ENCODE data around the gene SLC36A2. TPM values are rescaled to one million over a fixed set of nuclear protein-coding genes. Genes with fewer than 3 reads are reported as not detected.

Gene SLC36A2
- total and polyA plus RNA-seq, 10 donors, result 0.02 TPM; not detected in 9

- intact Hi-C loops (cut with DNase I; ENCODE audit: low total_unique reads), result no loop called here
- Histone ChIP-seq H3K9me3 (no peaks in the 10 kb centered on the region), H3K36me3 (no peaks in the 10 kb centered on the region), H3K27ac (no peak overlapping the region), H3K27me3 (replicated peaks in 1 of 7) (no peaks in the 10 kb centered on the region), H3K4me1 (no peaks in the 10 kb centered on the region), H3K4me3 (no peak overlapping the region)
- TF ChIP-seq POLR2A (IDR thresholded peaks at IDR 0.05) (no peak), POLR2AphosphoS5 (IDR thresholded peaks at IDR 0.05) (no peak), CTCF (IDR thresholded peaks at IDR 0.05 in 8 of 11, conservative IDR thresholded peaks at IDR 0.05 in 3 of 11) (no peak)
- DNase-seq, result no peak
- WGBS, 5 donors, result 93 to 95% (median 93%) methylated on average over 13 of the region's 13 CpGs
These were observed 66.2 kb downstream of the SLC36A2 start for GRCh38 chr5:151281001-151281639.

GRCh38 chr5:151280443-151280842 lies 66.9 kb downstream of the SLC36A2 start:
- no peaks in the 10 kb centered on the region for H3K27me3 ChIP-seq (replicated peaks in 1 of 7)
- TF ChIP-seq CTCF (IDR thresholded peaks at IDR 0.05 in 8 of 11, conservative IDR thresholded peaks at IDR 0.05 in 3 of 11) (no peak), POLR2A (IDR thresholded peaks at IDR 0.05) (no peak), POLR2AphosphoS5 (IDR thresholded peaks at IDR 0.05) (no peak)
- H3K36me3 ChIP-seq, result no peaks in the 10 kb centered on the region
- intact Hi-C loops (cut with DNase I; ENCODE audit: low total_unique reads), result no loop called here
- H3K27ac ChIP-seq, result no peak overlapping the region
- DNase-seq, result no peak
- no peaks in the 10 kb centered on the region for H3K9me3 ChIP-seq
- no peak overlapping the region for H3K4me3 ChIP-seq
- 88 to 98% (median 93%) methylated on average over 2 of the region's 2 CpGs for WGBS, 5 donors
- no peaks in the 10 kb centered on the region for H3K4me1 ChIP-seq

- H3K9me3 ChIP-seq, result no peaks in the 10 kb centered on the region
- no peak overlapping the region for H3K4me3 ChIP-seq
- no peaks in the 10 kb centered on the region for H3K4me1 ChIP-seq
- intact Hi-C loops (cut with DNase I; ENCODE audit: low total_unique reads), result no loop called here
- no peaks in the 10 kb centered on the region for H3K36me3 ChIP-seq
- no peaks in the 10 kb centered on the region for H3K27me3 ChIP-seq (replicated peaks in 1 of 7)
- 73 to 87% (median 80%) methylated on average over 5 of the region's 5 CpGs for WGBS, 5 donors
- TF ChIP-seq CTCF (IDR thresholded peaks at IDR 0.05 in 8 of 11, conservative IDR thresholded peaks at IDR 0.05 in 3 of 11), result no peak
- TF ChIP-seq POLR2A (IDR thresholded peaks at IDR 0.05), result no peak
- no peak overlapping the region for H3K27ac ChIP-seq
- no peak for DNase-seq
These were observed 68.5 kb downstream of the SLC36A2 start for GRCh38 chr5:151278845-151279244.

- no peak overlapping the region for H3K4me3 ChIP-seq
- H3K4me1 ChIP-seq, result peaks cover 0 to 8% (median 0%) of the 10 kb centered on the region in 6 donors
- intact Hi-C loops (cut with DNase I; ENCODE audit: low total_unique reads), result no loop called here
- no peaks in the 10 kb centered on the region for H3K9me3 ChIP-seq
- H3K36me3 ChIP-seq, result peaks cover 0 to 2% (median 0%) of the 10 kb centered on the region in 6 donors
- 94 to 100% (median 98%) methylated on average over 2 of the region's 2 CpGs for WGBS, 5 donors
- TF ChIP-seq POLR2A (IDR thresholded peaks at IDR 0.05) (no peak), POLR2AphosphoS5 (IDR thresholded peaks at IDR 0.05) (no peak), CTCF (IDR thresholded peaks at IDR 0.05 in 8 of 11, conservative IDR thresholded peaks at IDR 0.05 in 3 of 11) (no peak)
- no peak for DNase-seq
- H3K27ac ChIP-seq, result no peak overlapping the region
- no peaks in the 10 kb centered on the region for H3K27me3 ChIP-seq (replicated peaks in 1 of 7)
These were observed 71.6 kb downstream of the SLC36A2 start for GRCh38 chr5:151275803-151276202.

All from spleen (tissue), 11 donors.